ENCODE measurements around the gene SLC22A16.
"Not testable (repeated sequence)": the region's sequence is repeated elsewhere in the genome, so short reads cannot be mapped to it uniquely, and the experiment has no call there.

GRCh38 chr6:110504891-110505290, 28.5 kb upstream of the SLC22A16 start:
- TF ChIP-seq, protein P1, sequence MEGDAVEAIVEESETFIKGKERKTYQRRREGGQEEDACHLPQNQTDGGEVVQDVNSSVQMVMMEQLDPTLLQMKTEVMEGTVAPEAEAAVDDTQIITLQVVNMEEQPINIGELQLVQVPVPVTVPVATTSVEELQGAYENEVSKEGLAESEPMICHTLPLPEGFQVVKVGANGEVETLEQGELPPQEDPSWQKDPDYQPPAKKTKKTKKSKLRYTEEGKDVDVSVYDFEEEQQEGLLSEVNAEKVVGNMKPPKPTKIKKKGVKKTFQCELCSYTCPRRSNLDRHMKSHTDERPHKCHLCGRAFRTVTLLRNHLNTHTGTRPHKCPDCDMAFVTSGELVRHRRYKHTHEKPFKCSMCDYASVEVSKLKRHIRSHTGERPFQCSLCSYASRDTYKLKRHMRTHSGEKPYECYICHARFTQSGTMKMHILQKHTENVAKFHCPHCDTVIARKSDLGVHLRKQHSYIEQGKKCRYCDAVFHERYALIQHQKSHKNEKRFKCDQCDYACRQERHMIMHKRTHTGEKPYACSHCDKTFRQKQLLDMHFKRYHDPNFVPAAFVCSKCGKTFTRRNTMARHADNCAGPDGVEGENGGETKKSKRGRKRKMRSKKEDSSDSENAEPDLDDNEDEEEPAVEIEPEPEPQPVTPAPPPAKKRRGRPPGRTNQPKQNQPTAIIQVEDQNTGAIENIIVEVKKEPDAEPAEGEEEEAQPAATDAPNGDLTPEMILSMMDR (IDR thresholded peaks at IDR 0.05; ENCODE audit: poor library complexity): not testable (repeated sequence)
- TF ChIP-seq EZH2 (IDR thresholded peaks at IDR 0.05; ENCODE audit: borderline replicate concordance): not testable (repeated sequence)
